Measurements from ENCODE around the gene SLC16A1.

DNA sequence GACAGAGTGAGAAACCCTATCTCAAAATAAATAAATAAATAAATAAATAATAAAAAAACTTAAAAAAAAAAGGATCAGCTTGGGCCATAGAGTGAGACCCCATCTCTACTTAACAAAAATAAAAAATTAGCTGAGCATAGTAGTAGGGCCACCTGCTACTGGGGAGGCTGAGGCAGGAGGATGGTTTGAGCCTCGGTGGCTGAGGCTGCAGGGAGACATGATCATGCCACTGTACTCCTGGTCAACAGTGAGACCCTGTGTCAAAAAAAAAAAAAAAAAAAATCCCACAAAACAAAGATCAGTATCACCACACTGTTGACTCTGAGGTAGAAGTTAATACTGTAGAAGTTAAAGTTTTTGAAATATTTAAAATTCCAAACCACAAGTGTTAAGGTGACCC, 29.1 kb downstream of the SLC16A1 start:
- TF ChIP-seq POLR2A (IDR thresholded peaks at IDR 0.05) (no peak), EP300 (IDR thresholded peaks at IDR 0.05) (no peak)
- TF ChIP-seq, protein P1, sequence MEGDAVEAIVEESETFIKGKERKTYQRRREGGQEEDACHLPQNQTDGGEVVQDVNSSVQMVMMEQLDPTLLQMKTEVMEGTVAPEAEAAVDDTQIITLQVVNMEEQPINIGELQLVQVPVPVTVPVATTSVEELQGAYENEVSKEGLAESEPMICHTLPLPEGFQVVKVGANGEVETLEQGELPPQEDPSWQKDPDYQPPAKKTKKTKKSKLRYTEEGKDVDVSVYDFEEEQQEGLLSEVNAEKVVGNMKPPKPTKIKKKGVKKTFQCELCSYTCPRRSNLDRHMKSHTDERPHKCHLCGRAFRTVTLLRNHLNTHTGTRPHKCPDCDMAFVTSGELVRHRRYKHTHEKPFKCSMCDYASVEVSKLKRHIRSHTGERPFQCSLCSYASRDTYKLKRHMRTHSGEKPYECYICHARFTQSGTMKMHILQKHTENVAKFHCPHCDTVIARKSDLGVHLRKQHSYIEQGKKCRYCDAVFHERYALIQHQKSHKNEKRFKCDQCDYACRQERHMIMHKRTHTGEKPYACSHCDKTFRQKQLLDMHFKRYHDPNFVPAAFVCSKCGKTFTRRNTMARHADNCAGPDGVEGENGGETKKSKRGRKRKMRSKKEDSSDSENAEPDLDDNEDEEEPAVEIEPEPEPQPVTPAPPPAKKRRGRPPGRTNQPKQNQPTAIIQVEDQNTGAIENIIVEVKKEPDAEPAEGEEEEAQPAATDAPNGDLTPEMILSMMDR (IDR thresholded peaks at IDR 0.05): no peak

All from gastroesophageal sphincter (tissue), 3 donors.